ENCODE data around the gene TPCN2.

TPCN2 gene

DNA sequence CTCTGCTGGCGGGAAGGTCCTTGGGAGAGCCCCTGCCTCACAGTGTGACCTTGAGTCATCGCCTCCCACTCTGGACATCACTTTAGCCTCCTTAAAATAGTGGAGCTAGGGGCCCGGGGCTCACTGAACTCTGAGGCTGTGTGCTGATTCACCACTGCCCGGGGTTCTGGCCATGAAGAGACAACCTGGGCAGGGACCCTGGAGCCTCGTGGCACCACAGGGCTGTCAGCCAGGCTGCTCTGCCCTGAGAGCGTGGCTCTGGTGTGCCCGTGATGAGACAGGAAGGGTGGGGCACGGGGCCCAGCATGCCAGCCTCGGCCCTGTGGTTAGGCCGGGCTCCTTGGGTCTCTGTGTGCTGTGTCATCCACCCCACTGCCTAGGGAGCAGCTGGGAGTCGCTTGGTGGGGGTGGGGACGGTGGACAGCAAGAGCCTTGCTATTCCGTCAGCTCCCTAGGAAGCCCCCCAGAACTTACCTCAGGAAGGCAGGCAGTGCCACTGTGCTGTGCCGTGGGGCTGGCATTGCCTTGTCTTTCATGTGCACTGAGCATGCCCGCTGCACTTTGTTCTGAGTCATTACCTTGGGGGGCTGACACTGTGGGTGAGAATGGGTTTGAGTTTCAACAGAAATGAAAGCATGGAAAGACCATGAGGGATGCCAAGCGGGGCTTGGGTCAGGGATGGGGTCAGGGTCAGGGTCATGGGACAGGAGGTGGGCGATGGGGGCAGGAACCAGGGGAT, 31.7 kb downstream of the TPCN2 start:
- H3K4me1 ChIP-seq (ENCODE audit: control insufficient read depth, insufficient read depth, low read length), result no peaks in the 10 kb centered on the region
- H3K4me3 ChIP-seq (ENCODE audit: low read depth, low read length), result no peak overlapping the region
- H3K9ac ChIP-seq (ENCODE audit: low read depth, low read length), result no peak overlapping the region
- H3K36me3 ChIP-seq (ENCODE audit: control insufficient read depth, insufficient read depth, low read length), result peaks cover 51% of the 10 kb centered on the region
- no peaks in the 10 kb centered on the region for H3K27me3 ChIP-seq (ENCODE audit: control insufficient read depth, insufficient read depth, low read length)
- no peaks in the 10 kb centered on the region for H3K9me3 ChIP-seq (ENCODE audit: control insufficient read depth, insufficient read depth, low read length)
- no peak overlapping the region for H3K27ac ChIP-seq (ENCODE audit: low read depth, low read length)

DNA sequence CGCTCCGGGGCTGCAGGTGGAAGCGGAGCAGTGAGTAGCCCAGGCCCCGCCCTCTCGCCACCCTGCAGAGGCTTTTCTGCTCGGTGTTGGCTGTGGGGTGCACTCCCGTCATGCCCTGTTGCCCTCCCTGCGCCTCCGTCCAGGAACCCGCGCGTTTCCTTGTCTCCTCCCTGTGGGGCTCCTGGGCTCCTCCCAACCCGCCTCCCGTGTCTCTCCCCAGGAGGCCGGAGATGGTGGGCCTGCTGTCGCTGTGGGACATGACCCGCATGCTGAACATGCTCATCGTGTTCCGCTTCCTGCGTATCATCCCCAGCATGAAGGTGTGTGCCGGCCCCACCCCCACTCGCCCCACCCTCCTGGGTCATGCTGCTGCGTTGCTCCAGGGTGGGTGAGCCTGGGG, 32.4 kb downstream of the TPCN2 start:
- peaks cover 46% of the 10 kb centered on the region for H3K36me3 ChIP-seq (ENCODE audit: control insufficient read depth, insufficient read depth, low read length)
- H3K27ac ChIP-seq (ENCODE audit: low read depth, low read length), result no peak overlapping the region
- H3K4me3 ChIP-seq (ENCODE audit: low read depth, low read length), result no peak overlapping the region
- no peaks in the 10 kb centered on the region for H3K9me3 ChIP-seq (ENCODE audit: control insufficient read depth, insufficient read depth, low read length)
- H3K9ac ChIP-seq (ENCODE audit: low read depth, low read length), result no peak overlapping the region
- no peaks in the 10 kb centered on the region for H3K27me3 ChIP-seq (ENCODE audit: control insufficient read depth, insufficient read depth, low read length)
- no peaks in the 10 kb centered on the region for H3K4me1 ChIP-seq (ENCODE audit: control insufficient read depth, insufficient read depth, low read length)

DNA sequence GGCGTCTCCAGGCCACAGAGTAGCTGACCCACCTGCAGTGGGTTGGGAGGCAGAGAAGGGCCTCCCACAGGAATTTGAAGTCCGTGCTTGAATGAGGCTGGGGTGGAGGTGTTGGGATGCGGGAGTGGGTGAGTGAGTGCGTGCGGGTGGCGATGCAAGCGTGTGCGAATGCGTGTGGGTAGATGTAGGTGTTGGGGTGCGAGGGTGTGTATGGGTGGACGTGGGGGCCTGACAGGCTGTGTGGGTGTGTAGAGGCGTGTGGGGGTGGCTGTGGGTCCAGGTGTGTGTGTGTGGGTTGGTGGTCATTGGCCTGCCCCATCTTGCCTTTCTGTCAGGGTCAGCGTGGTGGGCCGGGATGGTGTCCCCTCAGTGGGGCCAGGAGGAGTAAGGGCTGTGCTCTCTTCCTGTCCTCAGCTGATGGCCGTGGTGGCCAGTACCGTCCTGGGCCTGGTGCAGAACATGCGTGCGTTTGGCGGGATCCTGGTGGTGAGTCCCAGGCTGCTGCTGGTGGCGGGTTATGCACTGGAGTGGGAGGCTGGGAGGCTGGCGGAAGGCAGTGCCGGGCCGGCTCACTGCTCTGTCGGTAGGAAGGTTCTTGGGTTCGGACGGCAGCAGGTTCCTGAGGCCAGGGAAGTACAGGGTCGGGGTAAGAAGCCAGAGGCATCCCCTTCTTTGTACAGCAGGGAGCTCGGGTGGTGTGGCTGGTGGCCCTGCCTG, 35.0 kb downstream of the TPCN2 start:
- H3K9me3 ChIP-seq (ENCODE audit: control insufficient read depth, insufficient read depth, low read length), result no peaks in the 10 kb centered on the region
- no peaks in the 10 kb centered on the region for H3K27me3 ChIP-seq (ENCODE audit: control insufficient read depth, insufficient read depth, low read length)
- no peaks in the 10 kb centered on the region for H3K4me1 ChIP-seq (ENCODE audit: control insufficient read depth, insufficient read depth, low read length)
- H3K36me3 ChIP-seq (ENCODE audit: control insufficient read depth, insufficient read depth, low read length), result peaks cover 31% of the 10 kb centered on the region
- H3K27ac ChIP-seq (ENCODE audit: low read depth, low read length), result no peak overlapping the region
- H3K4me3 ChIP-seq (ENCODE audit: low read depth, low read length), result no peak overlapping the region
- H3K9ac ChIP-seq (ENCODE audit: low read depth, low read length), result no peak overlapping the region

DNA sequence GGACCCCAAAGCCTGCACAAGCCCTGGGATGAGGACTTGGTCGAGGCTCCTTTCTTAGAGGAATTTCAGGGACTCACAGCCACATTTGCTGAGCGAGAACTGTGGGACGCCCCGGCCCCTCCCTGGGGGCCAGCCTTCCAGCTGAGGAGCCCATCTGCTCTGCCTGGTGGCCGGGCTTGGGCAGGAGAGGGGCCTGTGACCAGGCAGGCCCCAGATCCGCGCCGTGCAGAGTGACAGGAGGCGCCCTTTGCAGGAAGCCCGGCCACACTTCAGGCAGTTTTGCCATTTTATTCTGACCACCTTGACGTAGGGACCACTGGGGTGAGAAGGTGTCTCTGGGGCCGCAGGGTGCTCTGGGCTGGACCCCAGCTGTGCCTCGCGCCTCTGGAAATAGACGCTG, 35.6 kb downstream of the TPCN2 start:
- H3K9me3 ChIP-seq (ENCODE audit: control insufficient read depth, insufficient read depth, low read length), result no peaks in the 10 kb centered on the region
- no peak overlapping the region for H3K9ac ChIP-seq (ENCODE audit: low read depth, low read length)
- H3K27me3 ChIP-seq (ENCODE audit: control insufficient read depth, insufficient read depth, low read length), result no peaks in the 10 kb centered on the region
- peaks cover 29% of the 10 kb centered on the region for H3K36me3 ChIP-seq (ENCODE audit: control insufficient read depth, insufficient read depth, low read length)
- H3K4me3 ChIP-seq (ENCODE audit: low read depth, low read length), result no peak overlapping the region
- H3K27ac ChIP-seq (ENCODE audit: low read depth, low read length), result no peak overlapping the region
- no peaks in the 10 kb centered on the region for H3K4me1 ChIP-seq (ENCODE audit: control insufficient read depth, insufficient read depth, low read length)

DNA sequence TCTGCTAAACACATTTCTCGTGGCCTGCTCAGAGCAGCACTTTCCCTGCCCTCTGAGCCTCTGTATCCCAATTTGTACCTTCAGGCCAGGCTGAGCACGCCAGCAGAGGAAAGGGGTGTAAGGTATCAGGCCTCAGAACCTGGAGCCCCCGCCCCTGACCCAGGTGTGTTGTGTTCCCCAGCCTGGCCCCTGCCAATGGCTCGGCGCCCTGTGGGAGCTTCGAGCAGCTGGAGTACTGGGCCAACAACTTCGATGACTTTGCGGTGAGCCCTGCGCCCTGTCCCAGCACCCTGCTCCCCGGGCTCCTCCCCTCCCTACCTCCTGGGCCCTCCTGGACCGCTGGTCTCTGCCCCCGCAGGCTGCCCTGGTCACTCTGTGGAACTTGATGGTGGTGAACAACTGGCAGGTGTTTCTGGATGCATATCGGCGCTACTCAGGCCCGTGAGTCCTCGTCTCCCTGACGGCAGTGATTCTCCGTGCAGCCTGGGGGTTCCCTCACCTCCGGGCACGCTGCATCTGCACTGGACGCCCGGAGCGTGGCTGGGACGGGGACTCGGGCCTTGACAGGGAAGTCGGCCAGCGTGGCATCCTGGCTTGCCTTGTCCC, 36.9 kb downstream of the TPCN2 start:
- Histone ChIP-seq H3K27ac (ENCODE audit: low read depth, low read length) (no peak overlapping the region), H3K9ac (ENCODE audit: low read depth, low read length) (no peak overlapping the region), H3K36me3 (ENCODE audit: control insufficient read depth, insufficient read depth, low read length) (peaks cover 28% of the 10 kb centered on the region), H3K27me3 (ENCODE audit: control insufficient read depth, insufficient read depth, low read length) (no peaks in the 10 kb centered on the region), H3K4me3 (ENCODE audit: low read depth, low read length) (no peak overlapping the region), H3K9me3 (ENCODE audit: control insufficient read depth, insufficient read depth, low read length) (no peaks in the 10 kb centered on the region), H3K4me1 (ENCODE audit: control insufficient read depth, insufficient read depth, low read length) (no peaks in the 10 kb centered on the region)

DNA sequence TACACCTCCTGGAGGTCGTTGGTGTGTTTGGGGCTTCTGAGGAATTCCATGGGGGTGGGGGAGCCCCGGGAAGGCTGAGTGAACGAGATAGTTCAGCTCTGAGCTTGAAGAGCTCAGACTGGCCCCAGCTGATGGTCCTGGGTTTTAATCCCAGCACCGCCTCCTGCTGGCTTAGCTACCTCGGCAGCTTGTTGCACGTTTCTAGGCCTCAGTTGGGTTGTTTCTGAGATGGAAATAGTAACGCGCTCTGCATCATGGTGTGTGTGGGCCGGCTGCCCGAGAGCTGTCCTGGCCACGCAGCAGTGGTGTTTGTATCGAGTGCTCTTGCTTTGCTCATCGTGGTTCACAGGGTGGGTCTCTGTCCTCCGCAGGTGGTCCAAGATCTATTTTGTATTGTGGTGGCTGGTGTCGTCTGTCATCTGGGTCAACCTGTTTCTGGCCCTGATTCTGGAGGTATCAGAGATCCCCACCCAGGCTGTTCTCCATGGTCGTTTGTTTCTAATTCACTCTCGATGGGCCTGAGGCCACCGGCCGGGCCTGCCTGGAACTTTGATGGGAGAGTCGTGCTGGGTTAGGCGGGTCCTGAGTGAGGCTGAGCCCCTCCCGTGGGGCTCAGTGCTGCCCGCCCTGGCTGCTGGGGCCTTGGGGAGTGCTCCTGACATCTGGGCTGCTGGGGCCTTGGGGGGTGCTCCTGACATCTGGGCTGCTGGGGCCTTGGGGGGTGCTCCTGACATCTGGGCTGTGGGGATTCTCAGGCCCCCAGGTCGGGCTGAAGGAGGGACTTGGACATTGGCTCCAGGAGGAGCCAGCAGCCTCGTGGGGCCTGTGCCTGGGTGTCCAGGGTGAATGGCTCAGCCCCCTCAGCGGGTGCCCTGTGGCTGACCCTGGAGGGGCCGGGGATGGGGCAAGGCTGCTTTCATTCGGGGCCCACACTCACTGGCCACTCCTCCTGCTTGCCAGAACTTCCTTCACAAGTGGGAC, 37.7 kb downstream of the TPCN2 start:
- no peaks in the 10 kb centered on the region for H3K4me1 ChIP-seq (ENCODE audit: control insufficient read depth, insufficient read depth, low read length)
- peaks cover 27% of the 10 kb centered on the region for H3K36me3 ChIP-seq (ENCODE audit: control insufficient read depth, insufficient read depth, low read length)
- H3K27ac ChIP-seq (ENCODE audit: low read depth, low read length), result no peak overlapping the region
- H3K9me3 ChIP-seq (ENCODE audit: control insufficient read depth, insufficient read depth, low read length), result no peaks in the 10 kb centered on the region
- H3K4me3 ChIP-seq (ENCODE audit: low read depth, low read length), result no peak overlapping the region
- H3K9ac ChIP-seq (ENCODE audit: low read depth, low read length), result no peak overlapping the region
- no peaks in the 10 kb centered on the region for H3K27me3 ChIP-seq (ENCODE audit: control insufficient read depth, insufficient read depth, low read length)

DNA sequence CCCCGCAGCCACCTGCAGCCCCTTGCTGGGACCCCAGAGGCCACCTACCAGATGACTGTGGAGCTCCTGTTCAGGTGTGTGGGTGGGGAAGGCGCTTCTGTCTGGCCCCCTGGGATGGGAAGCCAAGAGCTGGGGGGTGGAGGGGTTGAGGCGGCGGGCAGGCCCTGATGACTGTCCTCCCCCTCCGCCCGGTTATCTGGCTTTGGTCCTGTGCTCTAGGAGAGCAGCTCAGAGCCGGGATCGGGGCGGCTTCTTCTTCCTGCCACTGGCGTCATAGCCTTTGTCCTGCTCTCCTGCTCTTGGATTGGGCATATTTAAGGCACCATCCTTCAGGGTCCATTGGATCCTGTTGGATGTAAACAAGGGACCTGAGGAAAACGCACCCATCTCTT, 38.4 kb downstream of the TPCN2 start:
- H3K4me3 ChIP-seq (ENCODE audit: low read depth, low read length), result no peak overlapping the region
- H3K9me3 ChIP-seq (ENCODE audit: control insufficient read depth, insufficient read depth, low read length), result no peaks in the 10 kb centered on the region
- H3K27ac ChIP-seq (ENCODE audit: low read depth, low read length), result no peak overlapping the region
- H3K36me3 ChIP-seq (ENCODE audit: control insufficient read depth, insufficient read depth, low read length), result peaks cover 28% of the 10 kb centered on the region
- H3K9ac ChIP-seq (ENCODE audit: low read depth, low read length), result no peak overlapping the region
- H3K27me3 ChIP-seq (ENCODE audit: control insufficient read depth, insufficient read depth, low read length), result no peaks in the 10 kb centered on the region
- no peaks in the 10 kb centered on the region for H3K4me1 ChIP-seq (ENCODE audit: control insufficient read depth, insufficient read depth, low read length)

DNA sequence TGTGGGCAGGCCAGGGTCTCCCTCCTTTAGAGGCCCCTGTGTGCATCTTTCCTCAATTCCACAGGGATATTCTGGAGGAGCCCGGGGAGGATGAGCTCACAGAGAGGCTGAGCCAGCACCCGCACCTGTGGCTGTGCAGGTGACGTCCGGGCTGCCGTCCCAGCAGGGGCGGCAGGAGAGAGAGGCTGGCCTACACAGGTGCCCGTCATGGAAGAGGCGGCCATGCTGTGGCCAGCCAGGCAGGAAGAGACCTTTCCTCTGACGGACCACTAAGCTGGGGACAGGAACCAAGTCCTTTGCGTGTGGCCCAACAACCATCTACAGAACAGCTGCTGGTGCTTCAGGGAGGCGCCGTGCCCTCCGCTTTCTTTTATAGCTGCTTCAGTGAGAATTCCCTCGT, 39.1 kb downstream of the TPCN2 start:
- no peaks in the 10 kb centered on the region for H3K9me3 ChIP-seq (ENCODE audit: control insufficient read depth, insufficient read depth, low read length)
- H3K27ac ChIP-seq (ENCODE audit: low read depth, low read length), result no peak overlapping the region
- H3K9ac ChIP-seq (ENCODE audit: low read depth, low read length), result no peak overlapping the region
- H3K4me3 ChIP-seq (ENCODE audit: low read depth, low read length), result no peak overlapping the region
- no peaks in the 10 kb centered on the region for H3K4me1 ChIP-seq (ENCODE audit: control insufficient read depth, insufficient read depth, low read length)
- no peaks in the 10 kb centered on the region for H3K27me3 ChIP-seq (ENCODE audit: control insufficient read depth, insufficient read depth, low read length)
- peaks cover 23% of the 10 kb centered on the region for H3K36me3 ChIP-seq (ENCODE audit: control insufficient read depth, insufficient read depth, low read length)

DNA sequence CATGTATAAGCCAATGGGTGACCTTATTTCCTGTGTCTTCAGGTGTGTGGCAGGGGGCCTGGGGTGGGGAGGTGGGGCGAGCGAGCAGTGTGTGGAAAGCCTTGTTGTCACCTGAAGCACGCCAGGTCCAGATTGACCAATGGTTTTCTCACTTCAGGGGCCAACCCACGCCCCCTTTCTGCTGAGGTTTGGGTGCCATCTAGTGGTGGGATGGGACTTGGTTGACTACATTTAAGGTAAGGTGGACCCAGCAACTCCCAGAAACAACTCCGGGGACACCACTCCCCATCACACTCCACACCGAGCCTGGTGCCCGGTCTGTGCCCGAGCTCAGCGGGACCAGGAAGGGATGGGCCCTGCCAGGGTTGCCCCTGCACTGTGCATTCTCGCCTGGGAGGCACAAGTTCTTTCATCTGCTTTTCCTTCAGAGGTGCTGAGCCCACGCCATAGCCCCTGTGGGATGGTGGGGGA, 40.0 kb downstream of the TPCN2 start:
- no peak overlapping the region for H3K27ac ChIP-seq (ENCODE audit: low read depth, low read length)
- no peaks in the 10 kb centered on the region for H3K9me3 ChIP-seq (ENCODE audit: control insufficient read depth, insufficient read depth, low read length)
- no peaks in the 10 kb centered on the region for H3K4me1 ChIP-seq (ENCODE audit: control insufficient read depth, insufficient read depth, low read length)
- H3K4me3 ChIP-seq (ENCODE audit: low read depth, low read length), result no peak overlapping the region
- H3K27me3 ChIP-seq (ENCODE audit: control insufficient read depth, insufficient read depth, low read length), result no peaks in the 10 kb centered on the region
- H3K9ac ChIP-seq (ENCODE audit: low read depth, low read length), result no peak overlapping the region
- peaks cover 25% of the 10 kb centered on the region for H3K36me3 ChIP-seq (ENCODE audit: control insufficient read depth, insufficient read depth, low read length)

DNA sequence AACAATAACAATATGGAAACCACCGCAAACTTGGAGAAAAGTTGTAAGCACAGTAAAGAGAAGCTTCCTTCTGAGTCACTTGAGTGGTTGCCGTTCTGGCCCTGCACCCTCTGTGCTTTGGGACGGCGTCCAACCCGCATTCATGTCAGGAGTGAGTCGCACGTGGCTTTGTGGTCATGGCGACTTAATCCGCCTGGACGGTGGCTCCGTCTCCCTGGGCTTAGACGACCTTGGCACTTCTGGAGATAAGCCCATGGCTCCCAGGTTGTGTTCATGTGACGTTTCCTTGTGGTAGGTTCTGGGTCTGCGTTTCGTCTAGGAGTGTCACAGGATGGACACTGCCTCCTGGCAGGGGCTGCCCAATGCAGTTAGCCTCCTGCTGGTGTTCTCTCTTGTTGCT, 40.5 kb downstream of the TPCN2 start:
- H3K27ac ChIP-seq (ENCODE audit: low read depth, low read length), result no peak overlapping the region
- H3K36me3 ChIP-seq (ENCODE audit: control insufficient read depth, insufficient read depth, low read length), result peaks cover 25% of the 10 kb centered on the region
- no peak overlapping the region for H3K4me3 ChIP-seq (ENCODE audit: low read depth, low read length)
- H3K4me1 ChIP-seq (ENCODE audit: control insufficient read depth, insufficient read depth, low read length), result no peaks in the 10 kb centered on the region
- no peaks in the 10 kb centered on the region for H3K27me3 ChIP-seq (ENCODE audit: control insufficient read depth, insufficient read depth, low read length)
- H3K9ac ChIP-seq (ENCODE audit: low read depth, low read length), result no peak overlapping the region
- H3K9me3 ChIP-seq (ENCODE audit: control insufficient read depth, insufficient read depth, low read length), result no peaks in the 10 kb centered on the region
